GM12872 (cell line): Measurements from ENCODE around the gene KHDRBS2.

Experiments
- TF ChIP-seq, protein P1 (sequence below): IDR thresholded peaks from 3 replicates; pipeline ENCODE4 v1.5.1; 2011; ENCODE audit warnings: low read depth, mild to moderate bottlenecking, low read length, moderate library complexity; ENCODE audit not compliant: insufficient read depth

KHDRBS2 gene

DNA sequence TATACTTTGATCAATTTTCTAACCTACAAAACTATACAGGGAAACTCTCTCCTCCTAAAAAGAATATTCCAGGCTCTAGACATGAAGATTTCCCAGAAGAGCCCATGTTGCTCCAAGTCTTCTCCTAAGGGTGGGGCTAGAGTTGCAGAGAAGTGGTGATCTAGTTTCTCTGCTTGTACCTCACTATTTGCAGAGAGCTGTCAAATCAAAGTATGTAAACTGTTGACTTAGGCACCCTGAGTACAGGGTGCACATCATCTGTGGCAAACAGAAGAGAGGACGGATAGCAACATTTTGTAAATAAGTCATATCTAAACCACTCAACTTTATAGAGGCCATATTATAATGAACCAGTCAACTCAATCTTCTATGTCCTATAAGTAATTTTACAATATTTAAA, 250.1 kb downstream of the KHDRBS2 start:
- TF ChIP-seq, protein P1, sequence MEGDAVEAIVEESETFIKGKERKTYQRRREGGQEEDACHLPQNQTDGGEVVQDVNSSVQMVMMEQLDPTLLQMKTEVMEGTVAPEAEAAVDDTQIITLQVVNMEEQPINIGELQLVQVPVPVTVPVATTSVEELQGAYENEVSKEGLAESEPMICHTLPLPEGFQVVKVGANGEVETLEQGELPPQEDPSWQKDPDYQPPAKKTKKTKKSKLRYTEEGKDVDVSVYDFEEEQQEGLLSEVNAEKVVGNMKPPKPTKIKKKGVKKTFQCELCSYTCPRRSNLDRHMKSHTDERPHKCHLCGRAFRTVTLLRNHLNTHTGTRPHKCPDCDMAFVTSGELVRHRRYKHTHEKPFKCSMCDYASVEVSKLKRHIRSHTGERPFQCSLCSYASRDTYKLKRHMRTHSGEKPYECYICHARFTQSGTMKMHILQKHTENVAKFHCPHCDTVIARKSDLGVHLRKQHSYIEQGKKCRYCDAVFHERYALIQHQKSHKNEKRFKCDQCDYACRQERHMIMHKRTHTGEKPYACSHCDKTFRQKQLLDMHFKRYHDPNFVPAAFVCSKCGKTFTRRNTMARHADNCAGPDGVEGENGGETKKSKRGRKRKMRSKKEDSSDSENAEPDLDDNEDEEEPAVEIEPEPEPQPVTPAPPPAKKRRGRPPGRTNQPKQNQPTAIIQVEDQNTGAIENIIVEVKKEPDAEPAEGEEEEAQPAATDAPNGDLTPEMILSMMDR: no peak

DNA sequence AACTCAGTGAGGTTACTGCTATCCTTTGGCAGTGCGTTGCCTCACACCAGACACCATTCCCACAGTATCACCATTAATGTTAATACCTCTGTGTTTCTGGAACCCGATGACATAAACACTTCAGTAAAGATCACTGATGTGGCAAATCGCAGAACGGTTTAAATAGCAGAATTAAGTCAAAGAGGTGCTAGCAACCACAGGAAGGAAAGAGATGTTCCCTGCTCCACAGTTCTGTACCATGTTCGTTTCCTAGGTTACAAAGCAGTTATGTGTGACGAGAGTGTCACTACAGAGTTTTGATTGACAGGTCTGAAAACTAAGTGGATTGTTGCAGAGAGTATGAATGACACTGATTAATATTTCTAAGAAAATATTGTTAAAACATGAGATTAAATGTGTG, 272.3 kb downstream of the KHDRBS2 start:
- TF ChIP-seq, protein P1: no peak

DNA sequence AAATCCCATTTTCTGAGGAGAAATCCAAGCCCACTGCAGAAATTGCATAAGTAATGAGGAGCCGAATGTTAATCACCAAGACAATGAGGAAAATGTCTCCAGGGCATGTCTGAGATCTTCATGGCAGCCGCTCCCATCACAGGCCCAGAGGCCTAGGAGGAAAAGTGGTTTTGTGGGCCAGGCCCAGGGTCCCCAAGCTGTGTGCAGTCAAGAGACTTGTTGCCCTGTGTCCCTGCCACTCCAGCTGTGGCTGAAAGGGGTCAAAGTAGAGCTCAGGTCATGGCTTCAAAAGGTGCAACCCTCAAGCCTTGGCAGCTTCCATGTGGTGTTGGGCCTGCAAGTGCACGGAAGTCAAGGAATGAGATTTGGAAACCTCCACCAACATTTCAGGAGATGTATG, 276.6 kb downstream of the KHDRBS2 start:
- TF ChIP-seq, protein P1: no peak

DNA sequence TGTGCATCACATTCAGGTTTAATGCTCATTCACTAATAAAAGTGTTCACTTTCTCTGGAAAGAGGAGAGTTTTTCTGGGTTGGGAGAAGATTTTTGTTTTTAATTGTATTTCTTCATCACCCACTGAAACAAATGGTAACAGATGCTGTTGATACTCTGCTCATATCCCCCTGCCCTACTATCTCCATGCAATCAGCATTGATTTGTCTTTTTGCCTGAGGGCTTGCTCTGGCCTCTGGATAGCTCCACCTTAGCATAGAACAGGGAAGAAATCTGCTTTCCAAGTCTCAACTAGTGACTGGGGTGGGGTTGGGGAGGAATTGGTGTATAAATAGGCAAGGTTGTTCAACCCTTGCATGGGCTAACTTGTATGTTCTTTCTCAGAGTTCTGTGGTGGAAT, 296.4 kb downstream of the KHDRBS2 start:
- TF ChIP-seq, protein P1: no peak

DNA sequence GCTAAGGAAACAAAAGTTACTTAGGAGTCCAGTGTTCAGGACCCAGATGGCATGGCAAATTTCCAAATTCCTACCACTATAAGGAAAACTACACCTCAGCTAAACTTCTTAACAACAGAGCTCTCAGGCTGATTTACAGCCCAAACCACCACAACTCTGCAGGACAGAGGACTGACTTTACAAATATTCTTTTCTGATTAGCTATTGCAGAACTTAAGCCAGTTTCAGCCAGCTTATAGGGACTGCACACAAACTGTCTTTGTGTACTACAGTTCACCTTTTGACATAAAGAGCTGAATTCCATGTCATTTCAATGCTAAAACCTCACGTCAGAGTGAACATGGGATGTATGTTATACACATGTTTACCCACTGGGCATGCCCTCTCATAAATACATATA, 305.4 kb downstream of the KHDRBS2 start:
- TF ChIP-seq, protein P1: no peak

DNA sequence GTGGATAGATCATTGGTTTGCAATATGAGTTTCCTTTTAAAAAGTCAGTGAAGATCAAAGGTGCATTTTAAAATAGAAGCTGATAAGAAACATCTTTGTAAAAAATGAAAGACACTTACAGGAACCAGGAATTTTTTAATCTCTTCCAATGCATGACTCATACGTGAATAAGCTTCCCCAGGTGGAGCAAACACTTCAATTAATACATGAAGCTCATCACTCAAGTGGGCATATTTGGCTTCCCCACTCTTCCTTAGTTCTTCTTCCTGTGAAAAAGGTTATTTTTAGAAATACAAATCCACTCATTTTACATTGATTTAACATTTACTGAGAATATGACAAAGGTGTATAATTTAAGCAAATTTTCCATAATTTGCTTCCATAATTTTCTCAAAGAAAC, 308.1 kb downstream of the KHDRBS2 start:
- TF ChIP-seq, protein P1: no peak

DNA sequence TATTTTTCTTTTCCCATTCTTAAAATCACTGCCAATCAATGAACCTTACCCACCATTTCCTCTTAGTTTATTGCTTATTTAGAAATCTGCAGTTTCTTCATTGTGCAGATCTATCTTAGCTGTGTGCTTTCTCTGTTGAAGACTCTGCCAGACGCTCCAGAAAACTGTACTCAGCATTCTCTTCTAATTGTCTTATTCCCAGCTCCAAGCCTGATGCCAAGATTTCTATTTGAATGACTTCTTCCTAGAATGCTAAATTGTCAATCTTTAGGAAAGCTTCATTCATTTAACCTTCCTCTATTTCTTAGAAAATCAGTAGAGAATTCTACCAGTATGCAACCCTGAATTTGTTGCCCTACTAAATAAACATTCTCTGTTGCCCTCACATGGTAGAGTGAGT, 308.9 kb downstream of the KHDRBS2 start:
- TF ChIP-seq, protein P1: no peak

DNA sequence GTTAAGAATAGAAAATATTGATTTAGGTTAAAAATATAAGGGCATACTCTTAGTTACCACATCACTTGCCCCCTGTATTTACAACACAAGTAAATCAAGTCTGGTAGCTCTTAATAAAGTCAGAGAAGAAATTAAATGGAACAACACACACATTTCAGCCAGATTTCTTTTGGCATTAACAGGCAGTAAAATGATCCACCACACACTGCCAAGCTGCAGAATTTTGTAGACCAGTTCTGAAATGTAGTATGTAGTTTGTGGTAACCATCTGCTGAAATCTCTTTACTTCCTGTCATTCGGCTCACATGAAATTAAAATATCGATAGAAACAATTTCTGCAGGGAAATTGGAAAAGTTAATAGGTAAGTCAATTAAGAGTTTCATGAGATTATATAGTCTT, 326.8 kb downstream of the KHDRBS2 start:
- TF ChIP-seq, protein P1: no peak
